ENCODE data around the gene LIMS2.

Gene LIMS2

DNA sequence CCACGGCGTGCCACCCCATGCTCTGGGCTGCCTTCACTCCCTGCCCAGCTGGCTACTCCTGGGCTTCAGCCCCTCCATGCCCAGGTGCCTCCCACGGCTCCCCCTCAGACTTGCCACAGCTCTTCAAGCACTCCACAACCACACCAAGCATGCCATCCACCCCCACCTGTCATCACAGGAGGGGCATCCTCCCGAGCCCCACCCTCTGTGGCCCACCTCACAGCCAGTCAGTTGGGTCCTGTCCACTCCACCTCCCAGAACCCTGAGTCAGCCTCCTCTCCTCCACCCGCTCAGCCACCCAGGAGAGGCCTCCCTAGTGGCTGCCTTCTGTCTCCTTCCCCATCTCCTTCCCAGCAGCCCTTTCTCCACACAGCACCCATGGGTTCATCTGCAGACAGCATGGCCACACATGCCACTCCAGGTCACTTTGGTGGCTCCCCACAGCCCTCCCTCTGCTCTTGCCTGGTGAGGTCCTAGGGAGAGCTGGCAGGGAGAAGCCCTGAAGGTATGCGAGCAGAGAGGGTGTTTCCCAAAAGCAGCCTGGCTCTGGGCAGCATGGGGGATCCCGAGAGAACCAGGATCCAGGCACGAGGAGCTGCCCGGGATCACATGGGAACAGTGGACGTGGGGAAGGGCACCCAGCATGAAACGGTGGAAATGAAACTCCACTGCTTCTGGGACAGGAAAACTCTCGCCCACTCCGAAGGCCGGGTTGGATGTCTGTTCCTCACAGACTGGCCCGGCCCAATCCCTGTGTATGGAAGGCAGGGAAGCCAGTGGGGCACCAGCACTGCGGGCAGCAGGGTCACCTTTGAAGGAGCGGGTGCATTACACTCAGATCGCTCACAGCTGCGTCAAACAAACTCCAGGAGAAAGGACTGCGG is 2.7 kb downstream of the LIMS2 start:
- no peak for TF ChIP-seq CTCF (IDR thresholded peaks at IDR 0.05; ENCODE audit: low read depth, low read length)
- DNase-seq (ENCODE audit: extremely low read depth, low read depth): no peak

DNA sequence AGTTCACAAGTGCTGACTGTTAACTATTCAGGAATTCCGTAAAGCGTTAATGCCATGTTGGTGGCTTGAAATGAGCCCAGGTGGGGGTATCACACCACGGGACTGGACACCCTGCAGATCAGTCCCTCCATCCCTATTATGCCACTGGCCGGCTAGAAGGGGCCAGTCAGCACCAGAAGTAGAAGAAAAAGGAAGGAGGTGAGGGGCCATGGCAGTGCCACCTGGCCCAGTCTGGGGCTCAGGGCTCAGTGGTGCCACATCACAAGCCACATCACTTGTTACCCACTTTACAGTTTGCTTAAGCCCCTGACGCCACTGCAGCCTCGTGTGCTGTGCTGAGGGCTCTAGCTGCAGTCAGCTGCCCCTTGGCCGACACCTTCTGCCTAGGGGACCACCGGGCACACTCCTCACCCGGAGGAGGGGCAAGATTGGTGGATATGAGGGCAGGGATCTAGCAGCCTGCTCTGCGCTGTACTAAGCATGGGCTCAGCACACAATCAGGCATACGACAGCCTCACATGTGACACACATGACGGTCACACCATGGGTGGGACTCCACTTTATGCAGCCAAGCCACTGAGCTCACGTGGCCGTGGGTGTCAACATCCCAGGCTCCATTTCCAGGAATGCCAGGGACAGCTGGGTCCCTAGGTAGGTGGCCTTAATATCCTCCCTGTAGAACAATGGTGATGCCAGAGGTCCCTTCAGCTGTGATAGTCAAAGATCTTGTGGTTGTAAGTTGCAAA is 3.6 kb downstream of the LIMS2 start:
- no peak for DNase-seq (ENCODE audit: extremely low read depth, low read depth)
- no peak for TF ChIP-seq CTCF (IDR thresholded peaks at IDR 0.05; ENCODE audit: low read depth, low read length)

DNA sequence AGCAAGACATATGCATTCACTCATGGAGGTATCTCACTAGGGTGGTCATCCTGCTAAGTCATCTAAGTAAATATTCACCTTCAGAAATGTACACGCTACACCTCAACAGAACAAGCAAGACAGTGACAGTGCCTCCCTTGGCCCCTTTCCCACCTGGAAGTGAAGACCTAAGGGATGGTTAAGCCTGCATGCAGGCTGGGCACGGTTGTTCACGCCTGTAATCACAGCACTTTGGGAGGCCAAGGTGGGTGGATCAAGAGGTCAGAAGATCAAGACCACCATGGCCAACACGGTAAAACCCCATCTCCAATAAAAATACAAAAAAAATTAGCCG is 4.4 kb downstream of the LIMS2 start:
- DNase-seq (ENCODE audit: extremely low read depth, low read depth): no peak
- no peak for TF ChIP-seq CTCF (IDR thresholded peaks at IDR 0.05; ENCODE audit: low read depth, low read length)

GRCh38 chr2:127670055-127670956 is 5.0 kb downstream of the LIMS2 start:
- DNase-seq (ENCODE audit: extremely low read depth, low read depth): no peak
- TF ChIP-seq CTCF (IDR thresholded peaks at IDR 0.05; ENCODE audit: low read depth, low read length): no peak

DNA sequence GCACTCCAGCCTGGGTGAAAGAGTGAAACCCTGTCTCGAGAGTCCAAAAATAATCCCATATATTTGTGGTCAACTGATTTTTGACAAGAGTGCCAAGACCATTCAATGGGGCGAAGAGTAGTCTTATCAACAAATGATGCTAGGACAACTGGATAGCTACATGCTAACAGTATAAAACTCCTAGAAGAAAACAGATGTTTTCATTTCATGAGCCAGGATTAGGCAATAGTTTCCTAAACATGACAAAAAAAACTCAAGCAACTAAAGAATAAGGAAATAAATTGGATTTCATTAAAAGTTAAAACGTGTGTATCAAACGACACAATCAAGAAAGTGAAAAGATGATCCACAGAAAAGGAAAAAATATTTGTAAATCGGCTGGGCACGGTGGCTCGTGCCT is 6.3 kb downstream of the LIMS2 start:
- no peak for TF ChIP-seq CTCF (IDR thresholded peaks at IDR 0.05; ENCODE audit: low read depth, low read length)
- peak; percentile 10 for DNase-seq (ENCODE audit: extremely low read depth, low read depth)

DNA sequence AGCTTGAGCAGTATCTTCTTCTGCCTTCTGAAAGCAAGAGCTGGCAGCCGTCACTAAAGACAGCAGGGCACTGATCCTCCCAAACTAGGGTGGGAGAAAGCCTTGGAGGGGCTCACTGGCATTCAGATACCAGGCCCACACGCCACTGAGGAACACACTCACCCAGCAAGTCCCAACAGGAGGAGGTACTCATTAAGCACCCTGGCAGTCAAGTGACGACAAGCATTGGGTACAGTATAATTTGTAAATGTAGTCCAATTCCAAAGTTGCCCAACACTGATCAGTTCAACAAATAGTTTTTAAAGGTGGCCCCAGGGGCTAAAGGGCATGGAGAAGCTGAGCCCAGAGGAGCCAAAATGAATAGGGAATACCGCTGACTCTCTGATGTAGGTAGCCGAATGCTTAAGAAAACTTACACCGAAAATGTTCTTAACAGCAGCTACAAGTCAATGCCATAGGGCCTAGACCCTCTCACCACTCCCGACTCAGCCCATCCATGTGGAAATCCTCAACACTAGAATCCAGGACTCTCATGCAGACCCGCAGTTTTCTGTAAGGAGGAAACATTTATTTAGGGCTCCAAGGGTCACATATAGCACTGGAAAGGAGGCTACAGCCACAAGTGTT is 9.9 kb downstream of the LIMS2 start:
- no peak for TF ChIP-seq CTCF (IDR thresholded peaks at IDR 0.05; ENCODE audit: low read depth, low read length)
- DNase-seq (ENCODE audit: extremely low read depth, low read depth): no peak

All from AG09319 (cell line).